ENCODE results near the gene IL15. TPM values are rescaled to one million over a fixed set of nuclear protein-coding genes. Genes with fewer than 3 reads are reported as not detected.
"Not testable (repeated sequence)": the region's sequence is repeated elsewhere in the genome, so short reads cannot be mapped to it uniquely, and the experiment has no call there.

The IL15 gene
- total RNA-seq, 4 donors from 2014 or later, result 25.3 to 45.8 (median 29.0) TPM

DNA sequence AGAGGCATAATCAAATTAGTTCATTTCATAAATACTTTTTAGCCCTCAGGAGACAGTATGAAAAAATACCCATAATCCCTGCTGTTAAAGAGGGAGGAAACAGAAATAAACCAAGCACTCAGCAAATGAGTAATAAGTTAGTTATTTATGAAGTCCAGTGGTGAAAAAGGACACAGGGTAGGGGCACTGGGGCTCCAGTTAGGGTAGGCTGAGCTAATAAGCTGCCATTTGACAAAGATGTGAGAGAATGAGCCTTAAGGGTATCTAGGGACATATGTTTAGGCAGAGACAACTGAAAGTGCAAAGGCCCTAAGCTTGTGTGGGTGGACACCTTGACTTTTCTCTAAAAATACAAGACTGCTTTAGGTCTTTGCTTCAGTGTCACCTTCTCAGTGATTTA is 94.4 kb downstream of the IL15 start:
- Histone ChIP-seq H3K36me3 (peaks cover 0 to 12% of the 10 kb centered on the region in 2 donors), H3K27me3 (no peaks in the 10 kb centered on the region), H3K4me3 (replicated peaks in 1 of 3) (no peak overlapping the region), H3K9me3 (no peaks in the 10 kb centered on the region), H3K4me1 (no peaks in the 10 kb centered on the region), H3K27ac (no peak overlapping the region)
- intact Hi-C loops (cut with DNase I), result no loop called here
- DNase-seq, result no peak
- TF ChIP-seq, protein P1, sequence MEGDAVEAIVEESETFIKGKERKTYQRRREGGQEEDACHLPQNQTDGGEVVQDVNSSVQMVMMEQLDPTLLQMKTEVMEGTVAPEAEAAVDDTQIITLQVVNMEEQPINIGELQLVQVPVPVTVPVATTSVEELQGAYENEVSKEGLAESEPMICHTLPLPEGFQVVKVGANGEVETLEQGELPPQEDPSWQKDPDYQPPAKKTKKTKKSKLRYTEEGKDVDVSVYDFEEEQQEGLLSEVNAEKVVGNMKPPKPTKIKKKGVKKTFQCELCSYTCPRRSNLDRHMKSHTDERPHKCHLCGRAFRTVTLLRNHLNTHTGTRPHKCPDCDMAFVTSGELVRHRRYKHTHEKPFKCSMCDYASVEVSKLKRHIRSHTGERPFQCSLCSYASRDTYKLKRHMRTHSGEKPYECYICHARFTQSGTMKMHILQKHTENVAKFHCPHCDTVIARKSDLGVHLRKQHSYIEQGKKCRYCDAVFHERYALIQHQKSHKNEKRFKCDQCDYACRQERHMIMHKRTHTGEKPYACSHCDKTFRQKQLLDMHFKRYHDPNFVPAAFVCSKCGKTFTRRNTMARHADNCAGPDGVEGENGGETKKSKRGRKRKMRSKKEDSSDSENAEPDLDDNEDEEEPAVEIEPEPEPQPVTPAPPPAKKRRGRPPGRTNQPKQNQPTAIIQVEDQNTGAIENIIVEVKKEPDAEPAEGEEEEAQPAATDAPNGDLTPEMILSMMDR (IDR thresholded peaks at IDR 0.05), result no peak
- TF ChIP-seq POLR2A (IDR thresholded peaks at IDR 0.05), result no peak

GRCh38 chr4:141731481-141731880 is 95.1 kb downstream of the IL15 start:
- Histone ChIP-seq H3K27ac (no peak overlapping the region), H3K36me3 (peaks cover 0 to 12% of the 10 kb centered on the region in 2 donors), H3K9me3 (no peaks in the 10 kb centered on the region), H3K4me1 (no peaks in the 10 kb centered on the region), H3K4me3 (replicated peaks in 1 of 3) (no peak overlapping the region), H3K27me3 (no peaks in the 10 kb centered on the region)
- WGBS, 2 donors, result 94 to 96% methylated on average over 4 of the region's 4 CpGs
- TF ChIP-seq POLR2A (IDR thresholded peaks at IDR 0.05), result no peak
- TF ChIP-seq, protein P1 (IDR thresholded peaks at IDR 0.05), result no peak
- intact Hi-C loops (cut with DNase I), result no loop called here
- no peak for DNase-seq

- Histone ChIP-seq H3K9me3 (no peaks in the 10 kb centered on the region), H3K27me3 (no peaks in the 10 kb centered on the region), H3K36me3 (no peaks in the 10 kb centered on the region), H3K27ac (no peak overlapping the region), H3K4me3 (replicated peaks in 1 of 3) (no peak overlapping the region), H3K4me1 (no peaks in the 10 kb centered on the region)
- no peak for DNase-seq
- TF ChIP-seq, protein P1 (IDR thresholded peaks at IDR 0.05), result no peak
- TF ChIP-seq POLR2A (IDR thresholded peaks at IDR 0.05), result no peak
- intact Hi-C loops (cut with DNase I), result no loop called here
These were observed 103.3 kb downstream of the IL15 start for GRCh38 chr4:141739636-141740035.

DNA sequence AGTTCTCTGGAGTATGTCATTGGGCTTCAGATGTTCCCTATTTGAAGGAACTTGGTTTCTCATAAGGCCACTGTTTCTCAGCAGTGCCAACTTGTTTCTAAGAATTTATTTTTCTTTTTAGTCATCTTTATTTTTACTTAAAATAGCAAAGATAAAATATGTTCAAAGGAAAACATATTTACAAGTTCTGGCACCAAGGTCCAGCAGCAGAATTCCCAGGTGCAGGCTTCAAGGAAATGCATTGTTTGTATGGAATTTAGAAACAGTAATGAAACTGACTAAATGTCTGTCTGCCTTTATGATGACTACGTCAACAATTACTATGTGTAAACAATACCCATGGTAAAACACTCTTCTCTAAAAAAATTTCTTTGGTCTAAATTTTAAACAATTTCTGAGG is 109.6 kb downstream of the IL15 start:
- intact Hi-C loops (cut with DNase I), result no loop called here
- H3K27me3 ChIP-seq, result no peaks in the 10 kb centered on the region
- TF ChIP-seq POLR2A (IDR thresholded peaks at IDR 0.05), result no peak
- TF ChIP-seq, protein P1 (IDR thresholded peaks at IDR 0.05), result no peak
- no peaks in the 10 kb centered on the region for H3K9me3 ChIP-seq
- H3K27ac ChIP-seq, result no peak overlapping the region
- H3K4me1 ChIP-seq, result no peaks in the 10 kb centered on the region
- WGBS, 2 donors, result 79 to 87% methylated on average over 1 of the region's 1 CpG
- DNase-seq, result no peak
- no peaks in the 10 kb centered on the region for H3K36me3 ChIP-seq
- H3K4me3 ChIP-seq (replicated peaks in 1 of 3), result no peak overlapping the region

GRCh38 chr4:141751806-141752205 is 115.4 kb downstream of the IL15 start:
- H3K27ac ChIP-seq; DNase-seq; H3K9me3 ChIP-seq; H3K4me1 ChIP-seq; H3K4me3 ChIP-seq (replicated peaks in 1 of 3); intact Hi-C loops (cut with DNase I); H3K36me3 ChIP-seq; H3K27me3 ChIP-seq: not testable (repeated sequence)
- WGBS, 2 donors, result 93% methylated on average over 3 of the region's 3 CpGs

DNA sequence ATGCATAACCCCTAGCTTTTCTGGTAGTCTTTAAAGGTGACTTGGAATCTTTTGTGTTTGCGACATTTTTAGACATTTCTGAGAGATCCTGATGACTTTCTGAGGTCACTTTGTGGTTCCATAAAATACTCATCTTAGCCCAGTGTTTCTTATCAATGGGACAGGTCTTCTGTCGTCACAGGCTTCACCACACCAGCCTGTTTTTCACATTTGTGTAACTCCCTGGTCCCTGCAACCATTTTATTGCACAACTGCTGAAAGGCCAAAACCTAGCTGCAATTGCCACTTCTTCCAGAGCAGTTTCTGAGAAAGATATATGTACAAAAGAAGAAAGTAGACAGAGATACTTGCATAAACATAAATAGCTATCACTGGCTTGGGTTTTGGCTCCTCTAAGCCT is 120.9 kb downstream of the IL15 start:
- no peak overlapping the region for H3K4me3 ChIP-seq (replicated peaks in 1 of 3)
- TF ChIP-seq, protein P1 (IDR thresholded peaks at IDR 0.05), result no peak
- no peak for TF ChIP-seq POLR2A (IDR thresholded peaks at IDR 0.05)
- DNase-seq, result no peak
- 86 to 93% methylated on average over 2 of the region's 2 CpGs for WGBS, 2 donors
- H3K27me3 ChIP-seq, result no peaks in the 10 kb centered on the region
- no peaks in the 10 kb centered on the region for H3K36me3 ChIP-seq
- no peak overlapping the region for H3K27ac ChIP-seq
- H3K9me3 ChIP-seq, result no peaks in the 10 kb centered on the region
- intact Hi-C loops (cut with DNase I), result no loop called here
- no peaks in the 10 kb centered on the region for H3K4me1 ChIP-seq
